Measurements from ENCODE around the gene MTF2. TPM values are rescaled to one million over a fixed set of nuclear protein-coding genes. Genes with fewer than 3 reads are reported as not detected.

Gene MTF2
- polyA plus RNA-seq, 1 donor (not counting 4 experiments of a cell fraction or from before 2014, with no cell fraction given) = 24.8 TPM

DNA sequence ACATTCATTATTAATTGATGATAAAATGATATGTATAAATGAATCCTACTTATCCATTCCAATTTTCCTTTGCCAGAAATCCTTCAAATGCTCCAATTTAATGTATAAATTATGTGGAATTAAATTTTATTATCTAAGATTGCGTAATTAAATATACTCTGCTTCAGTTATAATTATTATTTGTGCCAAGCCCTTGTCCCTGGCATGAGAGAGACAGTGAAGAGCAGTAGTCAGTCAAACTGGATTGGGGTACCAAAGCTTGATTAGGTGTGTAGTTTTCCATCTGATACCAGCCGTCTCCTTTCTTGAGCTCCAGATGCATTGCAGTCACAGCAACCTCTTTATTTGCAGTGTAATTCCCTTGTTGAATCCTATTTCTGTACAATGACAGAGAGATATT lies 22.4 kb upstream of the MTF2 start:
- dilution Hi-C loops (cut with MboI; ENCODE audit: extremely low pct_ligation_motif_present, low sequenced_read_pairs) = no loop called here

DNA sequence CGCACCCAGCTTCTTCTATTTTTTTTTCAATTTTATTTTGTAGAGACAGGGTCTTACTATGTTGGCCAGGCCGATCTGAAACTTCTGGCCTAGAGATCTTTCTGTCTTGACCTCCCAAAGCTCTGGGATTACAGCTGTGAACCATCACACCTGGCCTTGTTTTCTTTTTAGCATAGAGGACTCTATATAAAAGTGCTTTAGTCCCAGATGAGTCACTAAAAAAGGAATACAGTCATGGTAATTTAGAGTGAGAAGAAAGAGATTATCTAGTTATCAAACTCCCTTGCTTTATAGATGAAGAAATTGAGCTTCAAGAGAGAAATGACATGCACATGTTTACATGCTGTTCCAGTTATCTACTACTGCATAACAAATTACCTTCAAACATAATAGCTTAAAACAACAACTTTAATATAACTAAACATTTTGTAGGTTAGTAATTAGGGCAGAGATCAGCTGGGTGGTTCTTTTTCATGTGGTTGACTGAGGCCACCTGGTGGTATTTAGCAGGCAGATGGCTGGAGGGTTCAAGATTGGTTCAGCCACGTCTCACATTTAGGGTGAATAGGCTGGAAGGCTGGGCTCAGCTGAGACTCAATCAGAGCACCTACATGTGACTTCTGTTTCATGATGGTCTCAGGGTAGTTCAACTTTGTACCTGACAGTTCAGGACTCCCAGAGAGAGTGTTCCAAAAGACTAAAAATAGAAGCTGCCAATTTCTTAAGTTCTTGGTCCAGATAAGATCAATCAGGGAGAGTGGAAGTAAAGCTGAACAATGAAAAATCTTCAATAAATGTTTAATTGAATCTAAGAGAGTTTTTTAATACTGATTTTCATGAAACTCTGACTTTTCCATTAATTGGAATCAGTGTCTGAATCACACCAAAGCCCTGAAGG lies 16.9 kb upstream of the MTF2 start:
- no peak for DNase-seq (ENCODE audit: low read depth, low spot score)
- Histone ChIP-seq H3K9ac (ENCODE audit: control insufficient read depth, extremely low read depth, insufficient read depth, low read length) (no peak overlapping the region), H3K36me3 (ENCODE audit: control insufficient read depth in 2 of 2, extremely low read depth in 1 of 2, insufficient read depth in 2 of 2, low read length in 2 of 2) (no peaks in the 10 kb centered on the region), H3K9me1 (ENCODE audit: control insufficient read depth, extremely low read depth, insufficient read depth, low read length) (no peaks in the 10 kb centered on the region), H4K20me1 (ENCODE audit: control insufficient read depth, extremely low read depth, insufficient read depth, low read length) (no peaks in the 10 kb centered on the region), H3K79me2 (ENCODE audit: control insufficient read depth, insufficient read depth, low read length) (no peaks in the 10 kb centered on the region), H3K27me3 (ENCODE audit: control insufficient read depth, extremely low read depth, insufficient read depth, low read length) (no peaks in the 10 kb centered on the region), H2AFZ (ENCODE audit: control insufficient read depth, low read length) (no peak overlapping the region), H3K4me1 (ENCODE audit: control insufficient read depth, extremely low read depth, insufficient read depth, low read length) (no peaks in the 10 kb centered on the region), H3K4me3 (ENCODE audit: control insufficient read depth in 2 of 3, extremely low read depth in 1 of 3, insufficient read depth in 2 of 3, low read depth in 1 of 3, low read length in 3 of 3) (no peak overlapping the region), H3K27ac (ENCODE audit: control insufficient read depth, insufficient read depth, low read length) (no peak overlapping the region), H3K9me3 (ENCODE audit: control insufficient read depth, low read depth, low read length) (no peaks in the 10 kb centered on the region), H3K4me2 (ENCODE audit: control insufficient read depth, extremely low read depth, insufficient read depth, low read depth, low read length) (no peak overlapping the region)
- dilution Hi-C loops (cut with MboI; ENCODE audit: extremely low pct_ligation_motif_present, low sequenced_read_pairs) = no loop called here
- TF ChIP-seq, protein P1, sequence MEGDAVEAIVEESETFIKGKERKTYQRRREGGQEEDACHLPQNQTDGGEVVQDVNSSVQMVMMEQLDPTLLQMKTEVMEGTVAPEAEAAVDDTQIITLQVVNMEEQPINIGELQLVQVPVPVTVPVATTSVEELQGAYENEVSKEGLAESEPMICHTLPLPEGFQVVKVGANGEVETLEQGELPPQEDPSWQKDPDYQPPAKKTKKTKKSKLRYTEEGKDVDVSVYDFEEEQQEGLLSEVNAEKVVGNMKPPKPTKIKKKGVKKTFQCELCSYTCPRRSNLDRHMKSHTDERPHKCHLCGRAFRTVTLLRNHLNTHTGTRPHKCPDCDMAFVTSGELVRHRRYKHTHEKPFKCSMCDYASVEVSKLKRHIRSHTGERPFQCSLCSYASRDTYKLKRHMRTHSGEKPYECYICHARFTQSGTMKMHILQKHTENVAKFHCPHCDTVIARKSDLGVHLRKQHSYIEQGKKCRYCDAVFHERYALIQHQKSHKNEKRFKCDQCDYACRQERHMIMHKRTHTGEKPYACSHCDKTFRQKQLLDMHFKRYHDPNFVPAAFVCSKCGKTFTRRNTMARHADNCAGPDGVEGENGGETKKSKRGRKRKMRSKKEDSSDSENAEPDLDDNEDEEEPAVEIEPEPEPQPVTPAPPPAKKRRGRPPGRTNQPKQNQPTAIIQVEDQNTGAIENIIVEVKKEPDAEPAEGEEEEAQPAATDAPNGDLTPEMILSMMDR (optimal IDR thresholded peaks at IDR 0.05 in 1 of 3, IDR thresholded peaks at IDR 0.05 in 1 of 3, conservative IDR thresholded peaks at IDR 0.05 in 1 of 3; ENCODE audit: extremely low read depth in 1 of 3, insufficient read depth in 2 of 3, low read length in 3 of 3) = peak; percentile 47 to 70 (median 60)
- TF ChIP-seq EZH2 (IDR thresholded peaks at IDR 0.05; ENCODE audit: low read length) = no peak
- FAIRE-seq = peak; percentile 77

More for the DNA sequence above, 22.4 kb upstream of the MTF2 start:
- Histone ChIP-seq H3K79me2 (ENCODE audit: control insufficient read depth, insufficient read depth, low read length) (no peaks in the 10 kb centered on the region), H3K9me1 (ENCODE audit: control insufficient read depth, extremely low read depth, insufficient read depth, low read length) (no peaks in the 10 kb centered on the region), H3K27me3 (ENCODE audit: control insufficient read depth, extremely low read depth, insufficient read depth, low read length) (no peaks in the 10 kb centered on the region), H4K20me1 (ENCODE audit: control insufficient read depth, extremely low read depth, insufficient read depth, low read length) (no peaks in the 10 kb centered on the region), H3K36me3 (ENCODE audit: control insufficient read depth in 2 of 2, extremely low read depth in 1 of 2, insufficient read depth in 2 of 2, low read length in 2 of 2) (no peaks in the 10 kb centered on the region), H3K9me3 (ENCODE audit: control insufficient read depth, low read depth, low read length) (no peaks in the 10 kb centered on the region), H3K4me1 (ENCODE audit: control insufficient read depth, extremely low read depth, insufficient read depth, low read length) (no peaks in the 10 kb centered on the region), H2AFZ (ENCODE audit: control insufficient read depth, low read length) (no peak overlapping the region), H3K4me2 (ENCODE audit: control insufficient read depth, extremely low read depth, insufficient read depth, low read depth, low read length) (no peak overlapping the region), H3K9ac (ENCODE audit: control insufficient read depth, extremely low read depth, insufficient read depth, low read length) (no peak overlapping the region), H3K27ac (ENCODE audit: control insufficient read depth, insufficient read depth, low read length) (no peak overlapping the region), H3K4me3 (ENCODE audit: control insufficient read depth in 2 of 3, extremely low read depth in 1 of 3, insufficient read depth in 2 of 3, low read depth in 1 of 3, low read length in 3 of 3) (no peak overlapping the region)
- TF ChIP-seq, protein P1 (optimal IDR thresholded peaks at IDR 0.05 in 1 of 3, IDR thresholded peaks at IDR 0.05 in 1 of 3, conservative IDR thresholded peaks at IDR 0.05 in 1 of 3; ENCODE audit: extremely low read depth in 1 of 3, insufficient read depth in 2 of 3, low read length in 3 of 3) = no peak
- no peak for TF ChIP-seq EZH2 (IDR thresholded peaks at IDR 0.05; ENCODE audit: low read length)
- no peak for FAIRE-seq
- DNase-seq (ENCODE audit: low read depth, low spot score) = no peak

Data from keratinocyte (primary cell).